ENCODE results near the gene SLC6A1. TPM values are rescaled to one million over a fixed set of nuclear protein-coding genes. Genes with fewer than 3 reads are reported as not detected.

SLC6A1 gene
- total and polyA plus RNA-seq, 2 of the 4 experiments (the other 2 are of a cell fraction) = 0.02 TPM; not detected in 1

GRCh38 chr3:10946526-10946925 is 46.0 kb upstream of the SLC6A1 start:
- Histone ChIP-seq H2AK9ac (replicated peaks; ENCODE audit: low read depth, low read length, poor library complexity) (no peak overlapping the region), H2AK5ac (ENCODE audit: low read depth, low read length) (no peak overlapping the region), H3K56ac (ENCODE audit: extremely low read depth, insufficient read depth, low read length) (no peak overlapping the region), H3K36me3 (ENCODE audit: control insufficient read depth, insufficient read depth, low read length) (no peaks in the 10 kb centered on the region), H3K23ac (ENCODE audit: low read depth, low read length) (no peak overlapping the region), H4K91ac (ENCODE audit: insufficient read depth, low read depth, low read length) (no peak overlapping the region), H2BK20ac (ENCODE audit: low read depth, low read length) (no peak overlapping the region), H3K14ac (replicated peaks; ENCODE audit: low read depth, low read length) (no peak overlapping the region), H2BK15ac (ENCODE audit: low read depth, low read length) (no peak overlapping the region), H3K18ac (ENCODE audit: low read depth, low read length) (no peak overlapping the region), H3K79me1 (ENCODE audit: low read depth in 1 of 2, low read length in 2 of 2) (no peaks in the 10 kb centered on the region), H3K4ac (ENCODE audit: low read depth, low read length) (no peak overlapping the region), H3K4me3 (ENCODE audit: insufficient read depth, low read depth, low read length) (no peak overlapping the region), H4K5ac (ENCODE audit: low read depth, low read length) (no peak overlapping the region), H3K27me3 (ENCODE audit: control insufficient read depth, insufficient read depth, low read length) (peaks cover 10% of the 10 kb centered on the region), H2BK120ac (ENCODE audit: low read depth, low read length) (no peak overlapping the region), H4K20me1 (ENCODE audit: insufficient read depth, low read length) (no peaks in the 10 kb centered on the region), H3K27ac (ENCODE audit: insufficient read depth, low read length) (no peak overlapping the region), H4K8ac (ENCODE audit: low read depth in 2 of 2, low read length in 2 of 2) (no peak overlapping the region), H2AFZ (replicated peaks; ENCODE audit: low read length, poor library complexity) (no peak overlapping the region), H2BK5ac (ENCODE audit: low read depth, low read length, poor library complexity, severe bottlenecking) (no peak overlapping the region), H3K9ac (ENCODE audit: low read depth, low read length) (no peak overlapping the region), H3K9me3 (ENCODE audit: control insufficient read depth, insufficient read depth, low read length) (peaks cover 3% of the 10 kb centered on the region; the same call in 1 of the 2 replicates), H3K4me2 (ENCODE audit: low read depth, low read length) (no peak overlapping the region), H3K9me1 (ENCODE audit: insufficient read depth, low read length) (no peaks in the 10 kb centered on the region), H3K4me1 (ENCODE audit: control insufficient read depth, insufficient read depth, low read length) (no peaks in the 10 kb centered on the region)
- in situ Hi-C loops (cut with MboI; ENCODE audit: low sequenced_read_pairs) = loop anchor here (10.0 kb wide), 2 partner anchors 388 to 708 kb away; no protein-coding TSS in a partner anchor
- intact Hi-C loops (cut with micrococcal nuclease) = loop anchor here (5.0 to 10.0 kb wide), 2 partner anchors 188 to 706 kb away; no protein-coding TSS in a partner anchor
- ChIA-PET POLR2A (ENCODE audit: unreplicated experiment) (no interaction called here), CTCF (interaction anchor here (0.6 to 1.1 kb wide), 4 partner anchors 34 to 463 kb away, joined by 3 to 4 read pairs (median 3); no protein-coding TSS in a partner anchor)
- TF ChIP-seq SMC3 (IDR thresholded peaks at IDR 0.05; ENCODE audit: low read depth, low read length) (no peak), ELK1 (IDR thresholded peaks at IDR 0.05; ENCODE audit: borderline replicate concordance, low read depth, low read length) (no peak), USF2 (IDR thresholded peaks at IDR 0.05; ENCODE audit: low read depth, low read length) (no peak)
- no TSS peak for BruUV-seq (replicated peaks)
- DNase-seq = no peak
- ATAC-seq (ENCODE audit: low read depth) = no peak
- no CpG with 5 or more reads among the region's 8 CpGs for WGBS, 2 experiments (ENCODE audit: extremely low coverage in 2 of 2, insufficient read length in 1 of 2)
- dilution Hi-C loops (cut with HindIII; ENCODE audit: low sequenced_read_pairs, unreplicated experiment) = no loop called here

All from IMR-90 (cell line).